H1 (cell line): ENCODE data around the gene RTP2. TPM values are rescaled to one million over a fixed set of nuclear protein-coding genes. Genes with fewer than 3 reads are reported as not detected.
A peak's percentile ranks its signal among the peaks of the same experiment; 100 is the strongest.

ENCODE experiments used
- CTCF ChIA-PET: fragments of 300-600 bp; sonication (Branson Sonifier 250); formaldehyde crosslinking; loops from one replicate; lab custom pipeline; 2021; ENCODE audit not compliant: partially characterized antibody; lab: Charles Lee
- POLR2A ChIA-PET: fragments of 300-600 bp; sonication (Branson Sonifier 250); formaldehyde crosslinking; loops from one replicate; lab custom pipeline; 2021; ENCODE audit warnings: inconsistent platforms; ENCODE audit not compliant: partially characterized antibody; lab: Charles Lee
- DNase-seq, 2 experiments: peaks; one replicate each; pipeline versions ENCODE4 v3.0.0 to v3.0.0-alpha.2; 2010 to 2022; ENCODE audit warnings: low spot score in 2 of 2, low read depth in 1 of 2, mixed read lengths in 1 of 2
- FAIRE-seq: peaks from 2 replicates; lab custom pipeline; 2011; peaks lifted over from hg19 to GRCh38; lab: Jason Lieb, UNC
- H2AFZ ChIP-seq: 2 replicates; pipeline ENCODE4 v1.8.1; 2012; ENCODE audit warnings: low read length, inconsistent platforms
- H2AK5ac ChIP-seq: 2 replicates; pipeline ENCODE4 v1.6.1; 2013; ENCODE audit warnings: low read depth, low read length
- H2BK120ac ChIP-seq: replicated peaks from 2 replicates; pipeline ENCODE3; 2013; ENCODE audit warnings: low read depth, low read length, inconsistent platforms
- H2BK12ac ChIP-seq: 2 replicates; pipeline ENCODE4 v1.6.1; 2013; ENCODE audit warnings: low read depth, low read length
- H2BK15ac ChIP-seq: 2 replicates; pipeline ENCODE4 v1.6.1; 2013; ENCODE audit warnings: low read length
- H2BK20ac ChIP-seq: 2 replicates; pipeline ENCODE4 v1.6.1; 2013; ENCODE audit warnings: low read length
- H2BK5ac ChIP-seq: 2 replicates; pipeline ENCODE4 v1.6.1; 2013; ENCODE audit warnings: low read depth, low read length
- H3K14ac ChIP-seq: 2 replicates; pipeline ENCODE4 v1.6.1; 2013; ENCODE audit warnings: inconsistent platforms; ENCODE audit not compliant: insufficient read length
- H3K18ac ChIP-seq: 2 replicates; pipeline ENCODE4 v1.6.1; 2013; ENCODE audit warnings: low read length; ENCODE audit errors: extremely low read depth
- H3K23ac ChIP-seq: 2 replicates; pipeline ENCODE4 v1.6.1; 2013; ENCODE audit warnings: inconsistent platforms; ENCODE audit not compliant: insufficient read length
- H3K23me2 ChIP-seq: 2 replicates; pipeline ENCODE4 v1.6.1; 2013; ENCODE audit warnings: low read depth, low read length
- H3K27ac ChIP-seq: 2 replicates; pipeline ENCODE4 v1.6.1; 2011; ENCODE audit warnings: low read depth, low read length, inconsistent platforms
- H3K27me3 ChIP-seq, 4 experiments: replicated peaks in 1 of 4; 1 replicate in 1 of 4; 2 replicates in 3 of 4; pipeline versions ENCODE4 v1.6.1 to v1.8.1; 2011 to 2013; ENCODE audit warnings: low read length in 3 of 4, mild to moderate bottlenecking in 3 of 4, inconsistent platforms in 2 of 4, mixed read lengths in 2 of 4, moderate library complexity in 1 of 4; ENCODE audit not compliant: control insufficient read depth in 3 of 4, insufficient read depth in 3 of 4; ENCODE audit errors: extremely low read depth in 1 of 4
- H3K36me3 ChIP-seq, 4 experiments: 2 replicates each; pipeline versions ENCODE4 v1.6.1 to v1.8.1; 2011 to 2013; ENCODE audit warnings: mild to moderate bottlenecking in 4 of 4, low read length in 3 of 4, moderate library complexity in 2 of 4, control low read depth in 1 of 4, inconsistent platforms in 1 of 4; ENCODE audit not compliant: insufficient read depth in 4 of 4, control insufficient read depth in 2 of 4
- H3K4ac ChIP-seq: replicated peaks from 2 replicates; pipeline ENCODE3; 2013; ENCODE audit warnings: low read length, low read depth, mixed read lengths, inconsistent platforms; ENCODE audit not compliant: insufficient read length
- H3K4me1 ChIP-seq, 4 experiments: replicated peaks in 1 of 4; 1 replicate in 1 of 4; 2 replicates in 3 of 4; pipeline versions ENCODE4 v1.6.1 to v1.8.1; 2011 to 2013; ENCODE audit warnings: low read length in 3 of 4, inconsistent platforms in 2 of 4, mixed read lengths in 1 of 4; ENCODE audit not compliant: insufficient read depth in 4 of 4, control insufficient read depth in 3 of 4
- H3K4me2 ChIP-seq, 2 experiments: 2 replicates each; pipeline versions ENCODE4 v1.6.1 to v1.8.1; 2011 to 2013; ENCODE audit warnings: low read depth in 2 of 2, low read length in 2 of 2, control low read depth in 1 of 2, inconsistent platforms in 1 of 2, mild to moderate bottlenecking in 1 of 2; ENCODE audit not compliant: insufficient read depth in 1 of 2
- H3K4me3 ChIP-seq, 4 experiments: fragments of 200-600, 300-600 bp in 1 of 4; sonication (generic), shearing (Covaris generic), sonication (Bioruptor Twin) in 1 of 4; 2 replicates each; pipeline versions ENCODE4 v1.5.1 to v1.8.1; 2011 to 2016; ENCODE audit warnings: low read length in 4 of 4, low read depth in 3 of 4, control low read depth in 2 of 4, inconsistent platforms in 2 of 4, mild to moderate bottlenecking in 2 of 4, mixed read lengths in 1 of 4, moderate library complexity in 1 of 4; ENCODE audit not compliant: insufficient read depth in 2 of 4; ENCODE audit errors: extremely low read depth in 1 of 4
- H3K56ac ChIP-seq: replicated peaks from 2 replicates; pipeline ENCODE3; 2013; ENCODE audit warnings: low read depth, mild to moderate bottlenecking, mixed read lengths, low read length, inconsistent platforms; ENCODE audit not compliant: insufficient read length
- H3K79me1 ChIP-seq: 2 replicates; pipeline ENCODE4 v1.6.1; 2013; ENCODE audit warnings: low read depth, low read length, control low read depth
- H3K79me2 ChIP-seq, 2 experiments: 2 replicates each; pipeline versions ENCODE4 v1.6.1 to v1.8.1; 2012 to 2013; ENCODE audit warnings: low read length in 2 of 2, mild to moderate bottlenecking in 2 of 2, inconsistent platforms in 1 of 2; ENCODE audit not compliant: insufficient read depth in 2 of 2, control insufficient read depth in 1 of 2
- H3K9ac ChIP-seq, 4 experiments: replicated peaks in 1 of 4; 1 replicate in 1 of 4; 2 replicates in 3 of 4; pipeline versions ENCODE4 v1.6.1 to v1.8.1; 2011 to 2013; ENCODE audit warnings: low read depth in 3 of 4, low read length in 3 of 4, control low read depth in 2 of 4, mild to moderate bottlenecking in 2 of 4, moderate library complexity in 2 of 4, inconsistent platforms in 1 of 4; ENCODE audit errors: extremely low read depth in 1 of 4
- H3K9me3 ChIP-seq, 2 experiments: 2 replicates each; pipeline versions ENCODE4 v1.6.1 to v1.8.1; 2012 to 2013; ENCODE audit warnings: mild to moderate bottlenecking in 2 of 2, moderate library complexity in 2 of 2, control low read depth in 1 of 2, inconsistent platforms in 1 of 2, low read depth in 1 of 2, low read length in 1 of 2, mixed read lengths in 1 of 2; ENCODE audit not compliant: insufficient read depth in 2 of 2
- H4K20me1 ChIP-seq, 2 experiments: replicated peaks in 1 of 2; 2 replicates each; pipeline versions ENCODE3 to v1.8.1; 2011 to 2013; ENCODE audit warnings: inconsistent platforms in 2 of 2, low read length in 2 of 2, mild to moderate bottlenecking in 1 of 2; ENCODE audit not compliant: insufficient read depth in 2 of 2, control insufficient read depth in 1 of 2
- H4K5ac ChIP-seq: 2 replicates; pipeline ENCODE4 v1.6.1; 2013; ENCODE audit warnings: low read length, low read depth, mixed read lengths, inconsistent platforms; ENCODE audit not compliant: insufficient read length
- H4K8ac ChIP-seq: 2 replicates; pipeline ENCODE4 v1.8.0; 2013; ENCODE audit warnings: mild to moderate bottlenecking, moderate library complexity, low read length, inconsistent platforms; ENCODE audit not compliant: insufficient read depth; ENCODE audit errors: extremely low read depth
- H4K91ac ChIP-seq: replicated peaks from 2 replicates; pipeline ENCODE3; 2013; ENCODE audit warnings: low read length, mixed read lengths, inconsistent platforms; ENCODE audit not compliant: insufficient read length
- BCL11A ChIP-seq, 2 experiments: IDR thresholded peaks; one replicate each; pipeline ENCODE4 v1.6.1; 2011; ENCODE audit warnings: low read depth in 2 of 2, low read length in 2 of 2, mild to moderate bottlenecking in 2 of 2
- BRCA1 ChIP-seq: IDR thresholded peaks from 2 replicates; pipeline ENCODE4 v1.6.1; 2012; ENCODE audit warnings: low read depth, low read length, improper control_type of control experiment
- CEBPB ChIP-seq: IDR thresholded peaks from 2 replicates; pipeline ENCODE4 v1.6.1; 2012; ENCODE audit warnings: low read depth, low read length
- CTBP2 ChIP-seq: IDR thresholded peaks from 2 replicates; pipeline ENCODE4 v1.7.0; 2011; ENCODE audit warnings: borderline replicate concordance, mild to moderate bottlenecking, moderate library complexity, mixed read lengths, low read length; ENCODE audit not compliant: insufficient read depth, insufficient read length
- CTCF ChIP-seq, 3 experiments: IDR thresholded peaks; 1 replicate in 2 of 3; 2 replicates in 1 of 3; pipeline versions ENCODE4 v1.5.1 to v1.6.1; 2011; ENCODE audit warnings: low read length in 3 of 3, mild to moderate bottlenecking in 3 of 3, inconsistent platforms in 2 of 3, low read depth in 1 of 3, moderate library complexity in 1 of 3; ENCODE audit not compliant: insufficient read depth in 1 of 3; ENCODE audit errors: control extremely low read depth in 1 of 3
- EGR1 ChIP-seq: IDR thresholded peaks from 2 replicates; pipeline ENCODE4 v1.6.1; 2011; ENCODE audit warnings: low read depth, low read length, borderline replicate concordance
- GABPA ChIP-seq: IDR thresholded peaks from 2 replicates; pipeline ENCODE4 v1.6.1; 2011; ENCODE audit warnings: mild to moderate bottlenecking, low read length, moderate library complexity, borderline replicate concordance; ENCODE audit not compliant: insufficient read depth
- JUN ChIP-seq: IDR thresholded peaks from 2 replicates; pipeline ENCODE4 v1.6.1; 2011; ENCODE audit warnings: low read depth, mild to moderate bottlenecking, improper control_type of control experiment, low read length
- RFX5 ChIP-seq: IDR thresholded peaks from 2 replicates; pipeline ENCODE4 v1.6.1; 2011; ENCODE audit warnings: low read depth, low read length, improper control_type of control experiment, borderline replicate concordance
- RNF2 ChIP-seq: fragments of 200-900, 300-1000 bp; sonication (generic); IDR thresholded peaks from 2 replicates; pipeline ENCODE4 v1.7.1; 2016; ENCODE audit warnings: borderline replicate concordance, low read depth, mild to moderate bottlenecking, antibody characterized with exemption, low read length; ENCODE audit not compliant: poor library complexity, severe bottlenecking; ENCODE audit errors: missing control alignments
- SP1 ChIP-seq: IDR thresholded peaks from 2 replicates; pipeline ENCODE4 v1.6.1; 2011; ENCODE audit warnings: low read depth, low read length
- TAF7 ChIP-seq: optimal IDR thresholded peaks from 2 replicates; pipeline ENCODE3; 2011; ENCODE audit warnings: low read depth, mild to moderate bottlenecking, inconsistent platforms, low read length, moderate library complexity, borderline replicate concordance
- polyA plus RNA-seq, 7 experiments: library from polyadenylated mRNA; depleted of rRNA in 3 of 7; stranded (reverse) in 5 of 7; unstranded in 2 of 7; fragments of >200 nt in 5 of 7; fragments of 200-250 nt in 2 of 7; gene quantifications; 1 replicate in 5 of 7; 2 replicates in 1 of 7; 4 replicates in 1 of 7; pipeline versions ENCODE4 v1.2.1 to v1.2.3, GENCODE V29; 2011 to 2013; ENCODE audit warnings: missing spikeins in 2 of 7, mixed read lengths in 2 of 7
- total RNA-seq: library from RNA; stranded (reverse); fragmentation: NEBNext Ultra II Directional; extraction: Animal tissue kit (Norgen Biotek cat#: 25700); gene quantifications from 2 replicates; pipeline ENCODE4 v1.2.1, GENCODE V29; 2021

RTP2 gene
- total and polyA plus RNA-seq, 2 of the 8 experiments (the other 6 are each of a cell fraction or from before 2014, with no cell fraction given) = not detected

GRCh38 chr3:187705164-187705563 is 2.8 kb upstream of the RTP2 start:
- Histone ChIP-seq H3K36me3 (no peaks in the 10 kb centered on the region), H4K91ac (no peak overlapping the region), H3K27me3 (no peaks in the 10 kb centered on the region), H3K23me2 (no peaks in the 10 kb centered on the region), H3K79me1 (no peaks in the 10 kb centered on the region), H3K9me3 (no peaks in the 10 kb centered on the region), H3K56ac (no peak overlapping the region), H4K5ac (no peak overlapping the region), H3K27ac (no peak overlapping the region), H2BK15ac (0 out of 2 replicates have a peak overlapping the region, but pooled peaks have one; percentile 25), H3K9ac (no peak overlapping the region), H2BK5ac (no peak overlapping the region), H2BK20ac (no peak overlapping the region), H3K4me3 (no peak overlapping the region), H3K79me2 (no peaks in the 10 kb centered on the region), H3K4me1 (no peaks in the 10 kb centered on the region), H2AK5ac (no peak overlapping the region), H3K14ac (no peak overlapping the region), H3K18ac (no peak overlapping the region), H3K4me2 (no peak overlapping the region), H2BK12ac (no peak overlapping the region), H2BK120ac (no peak overlapping the region), H3K4ac (no peak overlapping the region), H2AFZ (no peak overlapping the region), H4K8ac (no peak overlapping the region), H3K23ac (no peak overlapping the region), H4K20me1 (no peaks in the 10 kb centered on the region)
- CTCF ChIA-PET = interaction anchor here (0.7 to 23.0 kb wide), 4 partner anchors 9 to 385 kb away, joined by 3 to 280 read pairs (median 33); no protein-coding TSS in a partner anchor
- DNase-seq (no peak), FAIRE-seq (no peak)
- POLR2A ChIA-PET = interaction anchor here (0.6 to 0.7 kb wide), 2 partner anchors 8 to 80 kb away, joined by 3 to 4 read pairs; no protein-coding TSS in a partner anchor
- no peak for TF ChIP-seq CTBP2
- no peak for TF ChIP-seq RFX5
- no peak for TF ChIP-seq RNF2
- no peak for TF ChIP-seq SP1
- TF ChIP-seq CTCF (IDR thresholded peaks at IDR 0.05; ENCODE audit: control extremely low read depth in 1 of 3, insufficient read depth in 1 of 3, low read depth in 1 of 3, low read length in 3 of 3) = no peak
- TF ChIP-seq EGR1 = no peak
- TF ChIP-seq TAF7 = no peak
- TF ChIP-seq CEBPB = no peak
- TF ChIP-seq JUN = no peak
- TF ChIP-seq GABPA = no peak
- TF ChIP-seq BCL11A (IDR thresholded peaks at IDR 0.05; ENCODE audit: low read depth in 2 of 2, low read length in 2 of 2) = no peak
- no peak for TF ChIP-seq BRCA1
